HEK293T (cell line): Measurements from ENCODE around the gene ZNF780A.

Experiments
- BHLHE40 ChIP-seq: fragments of 450-650 bp; IDR thresholded peaks from 2 replicates; pipeline ENCODE4 v1.6.1; 2016; ENCODE audit warnings: mild to moderate bottlenecking, moderate library complexity, borderline replicate concordance
- CTBP1 ChIP-seq: fragments of 450-650 bp; IDR thresholded peaks from 2 replicates; pipeline ENCODE4 v1.6.1; 2016; ENCODE audit warnings: borderline replicate concordance
- ELF4 ChIP-seq: fragments of 450-650 bp; IDR thresholded peaks from 2 replicates; pipeline ENCODE4 v1.6.1; 2017; ENCODE audit warnings: antibody characterized with exemption
- FOXA1 ChIP-seq: fragments of 450-650 bp; IDR thresholded peaks from 2 replicates; pipeline ENCODE4 v1.6.1; 2016; ENCODE audit warnings: mild to moderate bottlenecking
- FOXM1 ChIP-seq: fragments of 450-650 bp; IDR thresholded peaks from 2 replicates; pipeline ENCODE4 v1.6.1; 2017; ENCODE audit warnings: mild to moderate bottlenecking, borderline replicate concordance
- NFRKB ChIP-seq: fragments of 450-650 bp; IDR thresholded peaks from 2 replicates; pipeline ENCODE4 v1.6.1; 2016; ENCODE audit warnings: mild to moderate bottlenecking, moderate library complexity
- SP1 ChIP-seq: fragments of 450-650 bp; IDR thresholded peaks from 2 replicates; pipeline ENCODE4 v1.6.1; 2017
- SUZ12 ChIP-seq: fragments of 450-650 bp; IDR thresholded peaks from 2 replicates; pipeline ENCODE4 v1.6.1; 2016; ENCODE audit warnings: mild to moderate bottlenecking
- TARDBP ChIP-seq: fragments of 450-650 bp; IDR thresholded peaks from 2 replicates; pipeline ENCODE4 v1.6.1; 2016

DNA sequence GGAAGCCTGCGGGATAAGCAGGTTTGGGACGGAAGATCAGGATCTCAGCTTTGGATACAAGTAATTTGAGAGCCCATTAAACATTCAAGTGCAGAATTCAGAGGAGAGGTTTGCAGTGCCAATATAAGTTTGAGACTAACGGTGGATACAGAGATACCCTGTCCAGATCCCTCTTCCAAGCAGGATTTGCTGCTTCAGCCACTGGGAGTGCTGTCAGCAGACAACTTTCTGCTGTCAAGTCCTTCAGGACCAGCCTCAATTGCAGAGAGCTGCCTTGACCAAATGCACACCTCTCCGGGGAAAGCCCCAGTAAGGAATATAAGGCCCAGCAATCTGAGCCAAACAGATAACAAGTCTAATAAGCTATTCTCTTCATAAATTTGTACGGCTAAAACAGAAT, 46.1 kb upstream of the ZNF780A start:
- TF ChIP-seq BHLHE40 (no peak), TARDBP (no peak), NFRKB (no peak), SUZ12 (no peak), CTBP1 (no peak), FOXM1 (no peak), ELF4 (no peak), SP1 (no peak), FOXA1 (no peak)
